H9 (cell line): ENCODE measurements around the gene GLS. TPM values are rescaled to one million over a fixed set of nuclear protein-coding genes. Genes with fewer than 3 reads are reported as not detected.

Experiments used
- DNase-seq: peaks from one replicate; pipeline ENCODE4 v3.0.0-alpha.2; 2017
- H2AFZ ChIP-seq: one replicate; pipeline ENCODE4 v1.6.1; 2013; ENCODE audit warnings: mild to moderate bottlenecking, low read length, control low read depth, moderate library complexity
- H2AK5ac ChIP-seq: 2 replicates; pipeline ENCODE4 v1.6.1; 2013; ENCODE audit warnings: low read length, control low read depth, mixed read lengths; ENCODE audit not compliant: insufficient read length
- H2BK120ac ChIP-seq: one replicate; pipeline ENCODE4 v1.6.1; 2013; ENCODE audit warnings: low read depth, mild to moderate bottlenecking, low read length, control low read depth, inconsistent platforms; ENCODE audit not compliant: poor library complexity, severe bottlenecking
- H2BK12ac ChIP-seq: 2 replicates; pipeline ENCODE4 v1.6.1; 2013; ENCODE audit warnings: low read length, control low read depth, mixed read lengths, low read depth; ENCODE audit not compliant: insufficient read length
- H2BK15ac ChIP-seq: 2 replicates; pipeline ENCODE4 v1.6.1; 2013; ENCODE audit warnings: low read depth, low read length, control low read depth
- H2BK20ac ChIP-seq: one replicate; pipeline ENCODE4 v1.6.1; 2013; ENCODE audit warnings: low read depth, mild to moderate bottlenecking, low read length, control low read depth, inconsistent platforms; ENCODE audit not compliant: poor library complexity, severe bottlenecking
- H2BK5ac ChIP-seq: 2 replicates; pipeline ENCODE4 v1.6.1; 2013; ENCODE audit warnings: low read length, control low read depth, mixed read lengths; ENCODE audit not compliant: insufficient read length
- H3K14ac ChIP-seq: 2 replicates; pipeline ENCODE4 v1.6.1; 2013; ENCODE audit warnings: low read length, control low read depth; ENCODE audit not compliant: insufficient read depth
- H3K18ac ChIP-seq: 2 replicates; pipeline ENCODE4 v1.6.1; 2013; ENCODE audit warnings: low read depth, mild to moderate bottlenecking, mixed read lengths, low read length, control low read depth; ENCODE audit not compliant: insufficient read length
- H3K23ac ChIP-seq: 2 replicates; pipeline ENCODE4 v1.6.1; 2013; ENCODE audit warnings: low read length, control low read depth, mixed read lengths, low read depth; ENCODE audit not compliant: insufficient read length
- H3K23me2 ChIP-seq: 2 replicates; pipeline ENCODE4 v1.6.1; 2013; ENCODE audit warnings: low read depth, mild to moderate bottlenecking, mixed read lengths, low read length, control low read depth; ENCODE audit not compliant: insufficient read length, poor library complexity, severe bottlenecking
- H3K27ac ChIP-seq: 2 replicates; pipeline ENCODE4 v1.5.1; 2013; ENCODE audit warnings: low read length, control low read depth, mixed read lengths, low read depth; ENCODE audit not compliant: insufficient read length
- H3K27me3 ChIP-seq: 2 replicates; pipeline ENCODE4 v1.6.1; 2013; ENCODE audit warnings: low read length, control low read depth, inconsistent platforms; ENCODE audit not compliant: insufficient read depth
- H3K4ac ChIP-seq: 2 replicates; pipeline ENCODE4 v1.6.1; 2013; ENCODE audit warnings: low read depth, mild to moderate bottlenecking, control low read depth, inconsistent platforms, low read length, moderate library complexity
- H3K4me1 ChIP-seq: 2 replicates; pipeline ENCODE4 v1.6.1; 2013; ENCODE audit warnings: low read length, control low read depth, inconsistent platforms; ENCODE audit not compliant: insufficient read depth
- H3K4me2 ChIP-seq: 2 replicates; pipeline ENCODE4 v1.6.1; 2013; ENCODE audit warnings: low read length, control low read depth, mixed read lengths; ENCODE audit not compliant: insufficient read length, insufficient read depth
- H3K56ac ChIP-seq: 2 replicates; pipeline ENCODE4 v1.6.1; 2013; ENCODE audit warnings: low read depth, mild to moderate bottlenecking, mixed read lengths, low read length, control low read depth; ENCODE audit not compliant: insufficient read length
- H3K79me1 ChIP-seq: 2 replicates; pipeline ENCODE4 v1.6.1; 2013; ENCODE audit warnings: low read depth, mild to moderate bottlenecking, moderate library complexity, low read length, control low read depth, inconsistent platforms; ENCODE audit not compliant: insufficient read depth, poor library complexity, severe bottlenecking
- H3K79me2 ChIP-seq: 2 replicates; pipeline ENCODE4 v1.6.1; 2013; ENCODE audit warnings: low read length, control low read depth, inconsistent platforms; ENCODE audit not compliant: insufficient read depth
- H3K9ac ChIP-seq: 2 replicates; pipeline ENCODE4 v1.6.1; 2013; ENCODE audit warnings: low read length, control low read depth, mixed read lengths; ENCODE audit not compliant: insufficient read length; ENCODE audit errors: extremely low read depth
- H3K9me3 ChIP-seq: one replicate; pipeline ENCODE4 v1.6.1; 2013; ENCODE audit warnings: low read depth, low read length, inconsistent platforms; ENCODE audit not compliant: control insufficient read depth
- H3T11ph ChIP-seq: one replicate; pipeline ENCODE4 v1.6.1; 2013; ENCODE audit warnings: mild to moderate bottlenecking, low read length, control low read depth, inconsistent platforms
- H4K20me1 ChIP-seq: one replicate; pipeline ENCODE4 v1.6.1; 2013; ENCODE audit not compliant: control insufficient read depth, insufficient read length, insufficient read depth
- H4K5ac ChIP-seq: 2 replicates; pipeline ENCODE4 v1.6.1; 2013; ENCODE audit warnings: low read depth, mild to moderate bottlenecking, mixed read lengths, low read length, control low read depth; ENCODE audit not compliant: insufficient read length
- H4K8ac ChIP-seq: replicated peaks from 2 replicates; pipeline ENCODE4 v1.6.1; 2013; ENCODE audit warnings: low read length, control low read depth, mixed read lengths, low read depth; ENCODE audit not compliant: insufficient read length
- H4K91ac ChIP-seq: 2 replicates; pipeline ENCODE4 v1.6.1; 2013; ENCODE audit warnings: low read depth, mild to moderate bottlenecking, moderate library complexity, mixed read lengths, low read length, control low read depth; ENCODE audit not compliant: insufficient read length
- H3K27ac Mint-ChIP-seq, 3 experiments: 2 replicates in 2 of 3; 3 replicates in 1 of 3; pipeline ENCODE4 v1.8.0; 2020 to 2021; ENCODE audit warnings: mixed read lengths in 3 of 3, mild to moderate bottlenecking in 1 of 3, moderate library complexity in 1 of 3
- H3K27me3 Mint-ChIP-seq: 2 replicates; pipeline ENCODE4 v1.8.0; 2021; ENCODE audit warnings: low read depth, mild to moderate bottlenecking, moderate library complexity, mixed read lengths
- H3K36me3 Mint-ChIP-seq, 3 experiments: 2 replicates in 2 of 3; 3 replicates in 1 of 3; pipeline ENCODE4 v1.8.0; 2020 to 2021; ENCODE audit warnings: low read depth in 3 of 3, mixed read lengths in 3 of 3; ENCODE audit not compliant: insufficient read depth in 1 of 3
- H3K4me1 Mint-ChIP-seq, 2 experiments: 2 replicates each; pipeline ENCODE4 v1.8.0; 2020; ENCODE audit warnings: mixed read lengths in 2 of 2
- H3K4me3 Mint-ChIP-seq, 2 experiments: 2 replicates in 1 of 2; 3 replicates in 1 of 2; pipeline ENCODE4 v1.8.0; 2020 to 2021; ENCODE audit warnings: mild to moderate bottlenecking in 2 of 2, mixed read lengths in 2 of 2, moderate library complexity in 1 of 2
- H3K9me3 Mint-ChIP-seq, 2 experiments: 2 replicates in 1 of 2; 3 replicates in 1 of 2; pipeline ENCODE4 v1.8.0; 2020; ENCODE audit warnings: mild to moderate bottlenecking in 2 of 2, mixed read lengths in 2 of 2, moderate library complexity in 1 of 2
- CTCF ChIP-seq: fragments of 200-600 bp; sonication (generic); conservative IDR thresholded peaks from 3 replicates; pipeline ENCODE4 v1.8.0; 2021; ENCODE audit warnings: antibody characterized with exemption, mild to moderate bottlenecking
- WGBS: extraction: QIAGEN DNeasy Blood & Tissue Kit; methylation state at CpG from one replicate; pipeline ENCODE4 v1.1.7; 2013; ENCODE audit warnings: missing lambda C conversion rate, low lambda C conversion rate, mixed read lengths; ENCODE audit not compliant: insufficient read length; ENCODE audit errors: extremely low coverage; 5-methylcytosine and 5-hydroxymethylcytosine counted together
- total RNA-seq: library from RNA; stranded (reverse); gene quantifications from 2 replicates; pipeline ENCODE4 v1.2.1, GENCODE V29; 2021

GLS gene
- total RNA-seq, 1 experiment from 2014 or later: 69.3 TPM

- WGBS: no CpG with 5 or more reads among the region's 3 CpGs
Measured at GRCh38 chr2:190831941-190832340, 48.7 kb upstream of the GLS start.

More at GRCh38 chr2:190831941-190832340, 48.7 kb upstream of the GLS start:
- Histone ChIP-seq H3K79me2 (no peaks in the 10 kb centered on the region), H3K9me3 (no peaks in the 10 kb centered on the region), H3K9ac (no peak overlapping the region), H2BK12ac (no peak overlapping the region), H2BK15ac (no peak overlapping the region), H3K27me3 (no peaks in the 10 kb centered on the region), H3K4me2 (no peak overlapping the region), H3K4ac (no peak overlapping the region), H4K5ac (no peak overlapping the region), H3K18ac (no peak overlapping the region), H3K4me1 (no peaks in the 10 kb centered on the region), H3K23me2 (no peaks in the 10 kb centered on the region), H2BK5ac (no peak overlapping the region), H4K20me1 (no peaks in the 10 kb centered on the region), H3T11ph (no peak overlapping the region), H3K79me1 (no peaks in the 10 kb centered on the region), H2AK5ac (no peak overlapping the region), H3K14ac (no peak overlapping the region), H3K56ac (no peak overlapping the region), H2BK120ac (no peak overlapping the region), H2AFZ (no peak overlapping the region), H4K91ac (no peak overlapping the region), H3K27ac (no peak overlapping the region), H3K23ac (no peak overlapping the region), H4K8ac (no peak overlapping the region), H2BK20ac (no peak overlapping the region)
- Mint-ChIP-seq H3K9me3 (0 out of 5 replicates have a peak, but pooled peaks cover 0 to 5% of the 10 kb centered on the region in 2 experiments), H3K36me3 (no peaks in the 10 kb centered on the region; a peak in 1 of 7 replicates), H3K4me1 (no peaks in the 10 kb centered on the region), H3K27ac (no peak overlapping the region), H3K27me3 (no peaks in the 10 kb centered on the region; the same call in 1 of the 2 replicates), H3K4me3 (no peak overlapping the region)
- no peak for TF ChIP-seq CTCF
- DNase-seq: no peak
